ENCODE results near the gene ANO7. TPM values are rescaled to one million over a fixed set of nuclear protein-coding genes. Genes with fewer than 3 reads are reported as not detected.

The ANO7 gene
- total RNA-seq, 1 donor: 0.43 TPM

- H3K4me3 ChIP-seq (ENCODE audit: low read depth, low read length): no peak overlapping the region
- peak; percentile 51 for DNase-seq (ENCODE audit: low read depth)
- TF ChIP-seq, protein P1, sequence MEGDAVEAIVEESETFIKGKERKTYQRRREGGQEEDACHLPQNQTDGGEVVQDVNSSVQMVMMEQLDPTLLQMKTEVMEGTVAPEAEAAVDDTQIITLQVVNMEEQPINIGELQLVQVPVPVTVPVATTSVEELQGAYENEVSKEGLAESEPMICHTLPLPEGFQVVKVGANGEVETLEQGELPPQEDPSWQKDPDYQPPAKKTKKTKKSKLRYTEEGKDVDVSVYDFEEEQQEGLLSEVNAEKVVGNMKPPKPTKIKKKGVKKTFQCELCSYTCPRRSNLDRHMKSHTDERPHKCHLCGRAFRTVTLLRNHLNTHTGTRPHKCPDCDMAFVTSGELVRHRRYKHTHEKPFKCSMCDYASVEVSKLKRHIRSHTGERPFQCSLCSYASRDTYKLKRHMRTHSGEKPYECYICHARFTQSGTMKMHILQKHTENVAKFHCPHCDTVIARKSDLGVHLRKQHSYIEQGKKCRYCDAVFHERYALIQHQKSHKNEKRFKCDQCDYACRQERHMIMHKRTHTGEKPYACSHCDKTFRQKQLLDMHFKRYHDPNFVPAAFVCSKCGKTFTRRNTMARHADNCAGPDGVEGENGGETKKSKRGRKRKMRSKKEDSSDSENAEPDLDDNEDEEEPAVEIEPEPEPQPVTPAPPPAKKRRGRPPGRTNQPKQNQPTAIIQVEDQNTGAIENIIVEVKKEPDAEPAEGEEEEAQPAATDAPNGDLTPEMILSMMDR (IDR thresholded peaks at IDR 0.05; ENCODE audit: insufficient read depth, low read depth, low read length): no peak
Measured at GRCh38 chr2:241157841-241158545, 30.5 kb upstream of the ANO7 start.

GRCh38 chr2:241158546-241158900 is 30.0 kb upstream of the ANO7 start:
- TF ChIP-seq, protein P1 (IDR thresholded peaks at IDR 0.05; ENCODE audit: insufficient read depth, low read depth, low read length): no peak
- H3K4me3 ChIP-seq (ENCODE audit: low read depth, low read length): no peak overlapping the region

DNA sequence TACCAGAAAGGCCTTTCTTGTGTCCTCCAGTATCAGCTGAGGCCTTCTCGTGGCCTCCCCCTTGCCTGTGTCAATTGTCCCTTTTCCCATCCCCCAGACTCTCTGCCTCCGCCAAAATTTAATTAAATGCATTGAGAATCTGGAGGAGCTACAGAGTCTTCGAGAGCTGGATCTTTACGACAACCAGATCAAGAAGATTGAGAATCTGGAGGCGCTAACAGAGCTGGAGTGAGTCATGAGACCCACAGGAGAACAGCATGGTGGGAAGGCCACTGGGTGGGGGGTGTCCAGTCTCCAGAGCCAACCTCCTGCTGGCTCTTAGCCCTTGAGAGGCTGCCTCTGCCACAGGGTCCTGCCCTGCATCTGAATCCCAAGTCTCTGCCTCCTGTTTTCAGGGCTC is 29.4 kb upstream of the ANO7 start:
- H3K4me3 ChIP-seq (ENCODE audit: low read depth, low read length): no peak overlapping the region
- TF ChIP-seq, protein P1 (IDR thresholded peaks at IDR 0.05; ENCODE audit: insufficient read depth, low read depth, low read length): no peak
- no peak for DNase-seq (ENCODE audit: low read depth)

More at GRCh38 chr2:241158546-241158900, 30.0 kb upstream of the ANO7 start:
- no peak for DNase-seq (ENCODE audit: low read depth)

DNA sequence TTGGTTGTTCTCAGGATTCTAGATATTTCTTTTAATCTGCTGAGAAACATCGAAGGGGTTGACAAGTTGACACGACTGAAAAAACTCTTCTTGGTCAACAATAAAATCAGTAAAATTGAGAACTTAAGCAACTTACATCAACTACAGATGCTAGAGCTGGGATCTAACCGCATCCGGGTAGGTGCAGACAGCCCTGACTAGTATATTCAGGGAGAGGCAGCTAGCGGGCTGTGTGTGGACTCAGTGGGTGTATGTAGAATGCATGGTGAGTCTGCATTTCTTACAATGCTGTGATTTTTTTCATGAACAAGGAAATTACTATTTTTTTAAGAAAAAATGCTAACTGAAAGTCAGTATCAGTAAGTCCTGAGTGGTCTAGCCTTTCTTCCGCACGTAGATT is 28.2 kb upstream of the ANO7 start:
- no peak overlapping the region for H3K4me3 ChIP-seq (ENCODE audit: low read depth, low read length)
- DNase-seq (ENCODE audit: low read depth): no peak
- TF ChIP-seq, protein P1 (IDR thresholded peaks at IDR 0.05; ENCODE audit: insufficient read depth, low read depth, low read length): no peak

- peak; percentile 86 for DNase-seq (ENCODE audit: low read depth)
- TF ChIP-seq, protein P1 (IDR thresholded peaks at IDR 0.05; ENCODE audit: insufficient read depth, low read depth, low read length): no peak
- H3K4me3 ChIP-seq (ENCODE audit: low read depth, low read length): no peak overlapping the region
Measured at GRCh38 chr2:241161646-241162281, 26.7 kb upstream of the ANO7 start.

GRCh38 chr2:241163601-241164118 is 24.8 kb upstream of the ANO7 start:
- H3K4me3 ChIP-seq (ENCODE audit: low read depth, low read length): no peak overlapping the region
- TF ChIP-seq, protein P1 (IDR thresholded peaks at IDR 0.05; ENCODE audit: insufficient read depth, low read depth, low read length): no peak
- DNase-seq (ENCODE audit: low read depth): no peak
